WTC11 (cell line): ENCODE measurements around the gene COX8C.

Experiments used
- ATF2 ChIP-seq: sonication (generic); formaldehyde crosslinking; IDR thresholded peaks from 2 replicates; pipeline ENCODE4 v1.8.1; 2022; ENCODE audit warnings: low read depth, missing genetic modification reagents, borderline replicate concordance
- CREM ChIP-seq: sonication (generic); formaldehyde crosslinking; IDR thresholded peaks from 2 replicates; pipeline ENCODE4 v1.8.1; 2022; ENCODE audit warnings: mild to moderate bottlenecking, missing genetic modification reagents, moderate library complexity
- CTCF ChIP-seq: fragments of 200-600 bp; IDR thresholded peaks from 2 replicates; pipeline ENCODE4 v1.8.0; 2022; ENCODE audit warnings: antibody characterized with exemption
- GRHL2 ChIP-seq: fragments of 250-450 bp; sonication (Bioruptor Pico); IDR thresholded peaks from 2 replicates; pipeline ENCODE4 v1.8.0; 2022; ENCODE audit warnings: mild to moderate bottlenecking, moderate library complexity; ENCODE audit not compliant: insufficient replicate concordance, severe bottlenecking
- RORB ChIP-seq: fragments of 250-450 bp; sonication (Bioruptor Pico); IDR thresholded peaks from 2 replicates; pipeline ENCODE4 v1.9.0; 2021; ENCODE audit warnings: mild to moderate bottlenecking
- ZNF219 ChIP-seq: sonication (generic); formaldehyde crosslinking; IDR thresholded peaks from 2 replicates; pipeline ENCODE4 v1.8.0; 2023; ENCODE audit warnings: missing genetic modification reagents, mild to moderate bottlenecking, borderline replicate concordance
- ZNF263 ChIP-seq: sonication (generic); formaldehyde crosslinking; IDR thresholded peaks from 2 replicates; pipeline ENCODE4 v1.8.1; 2022; ENCODE audit warnings: low read depth, mild to moderate bottlenecking, moderate library complexity, missing genetic modification reagents

- no peak for TF ChIP-seq GRHL2 (CRISPR knock-in tag)
- no peak for TF ChIP-seq RORB
- no peak for TF ChIP-seq ZNF263 (CRISPR knock-in tag)
- TF ChIP-seq CTCF: no peak
- no peak for TF ChIP-seq ZNF219 (CRISPR knock-in tag)
- TF ChIP-seq CREM (CRISPR knock-in tag): no peak
- no peak for TF ChIP-seq ATF2 (CRISPR knock-in tag)
Observed at GRCh38 chr14:93337884-93338283, 9.1 kb upstream of the COX8C start.
